Uterus (tissue), 4 donors: ENCODE measurements around the gene HERC4. TPM values are rescaled to one million over a fixed set of nuclear protein-coding genes. Genes with fewer than 3 reads are reported as not detected.

Source experiments
- DNase-seq, 2 donors: peaks; one replicate each; pipeline ENCODE4 v3.0.0-alpha.2; 2019 to 2020
- H3K27ac ChIP-seq, 2 donors: fragments of 200-600 bp; sonication (generic); 1 replicate in 1 of 2; 2 replicates in 1 of 2; pipeline ENCODE4 v1.5.1; 2016 to 2018
- H3K27me3 ChIP-seq, 2 donors: fragments of 200-600 bp; sonication (generic); one replicate each; pipeline ENCODE4 v1.5.1; 2018 to 2019; ENCODE audit warnings: control low read depth in 1 of 2
- H3K36me3 ChIP-seq, 2 donors: fragments of 200-600 bp; sonication (generic); one replicate each; pipeline ENCODE4 v1.5.1; 2019; ENCODE audit warnings: control low read depth in 1 of 2
- H3K4me1 ChIP-seq, 2 donors: fragments of 200-600 bp; sonication (generic); one replicate each; pipeline ENCODE4 v1.5.1; 2018 to 2019; ENCODE audit warnings: control low read depth in 1 of 2
- H3K4me3 ChIP-seq, 2 donors: fragments of 200-600 bp; sonication (generic); 1 replicate in 1 of 2; 2 replicates in 1 of 2; pipeline ENCODE4 v1.5.1; 2018 to 2019; ENCODE audit warnings: mild to moderate bottlenecking in 1 of 2
- H3K9me3 ChIP-seq, 2 donors: fragments of 200-600 bp; sonication (generic); one replicate each; pipeline ENCODE4 v1.5.1; 2019; ENCODE audit warnings: control low read depth in 1 of 2
- CTCF ChIP-seq, 4 experiments: fragments of 200-600 bp in 2 of 4; fragments of 450-650 bp in 2 of 4; sonication (generic) in 2 of 4; IDR thresholded peaks; one replicate each; pipeline ENCODE4 v1.5.1; 2016 to 2019; ENCODE audit warnings: antibody characterized with exemption in 4 of 4, mild to moderate bottlenecking in 2 of 4, moderate library complexity in 1 of 4
- POLR2A ChIP-seq, 2 donors: fragments of 450-650 bp; IDR thresholded peaks; one replicate each; pipeline ENCODE4 v1.6.1; 2016; ENCODE audit warnings: antibody characterized with exemption in 2 of 2, mild to moderate bottlenecking in 1 of 2, moderate library complexity in 1 of 2
- intact Hi-C: fragments of 100-400 bp; cut with DNase I; formaldehyde crosslinking; loops from one replicate; pipeline ENCODE4 v1.15.1; 2023; ENCODE audit warnings: low total_unique reads
- total RNA-seq, 4 donors: library from RNA; depleted of rRNA in 3 of 4; stranded (reverse); fragments of >200 nt in 3 of 4; gene quantifications; one replicate each; pipeline versions ENCODE4 v1.1.0 to v1.2.4, GENCODE V29; 2014 to 2023
- donor health status: DM: yes; HTN: yes; CAD: no.

The HERC4 gene
- total RNA-seq, 4 donors from 2014 or later = 31.8 to 119 (median 56.2) TPM

GRCh38 chr10:68103261-68103878, 28.3 kb upstream of the HERC4 start:
- intact Hi-C loops = no loop called here
- TF ChIP-seq POLR2A (IDR thresholded peaks at IDR 0.05) = no peak
- no peak for TF ChIP-seq CTCF (IDR thresholded peaks at IDR 0.05)
- Histone ChIP-seq H3K4me1 (no peaks in the 10 kb centered on the region), H3K4me3 (no peak overlapping the region), H3K9me3 (no peaks in the 10 kb centered on the region), H3K27ac (no peak overlapping the region), H3K36me3 (no peaks in the 10 kb centered on the region), H3K27me3 (no peaks in the 10 kb centered on the region)
- no peak for DNase-seq

GRCh38 chr10:68101066-68101465, 26.0 kb upstream of the HERC4 start:
- intact Hi-C loops = no loop called here
- no peaks in the 10 kb centered on the region for H3K4me1 ChIP-seq

GRCh38 chr10:68099736-68100135, 24.7 kb upstream of the HERC4 start:
- DNase-seq = no peak
- TF ChIP-seq CTCF (IDR thresholded peaks at IDR 0.05) = no peak
- H3K27ac ChIP-seq = no peak overlapping the region
- no peaks in the 10 kb centered on the region for H3K4me1 ChIP-seq
- H3K4me3 ChIP-seq = no peak overlapping the region
- H3K27me3 ChIP-seq = no peaks in the 10 kb centered on the region
- intact Hi-C loops = no loop called here
- no peaks in the 10 kb centered on the region for H3K9me3 ChIP-seq
- H3K36me3 ChIP-seq = no peaks in the 10 kb centered on the region

More at GRCh38 chr10:68101066-68101465, 26.0 kb upstream of the HERC4 start:
- Histone ChIP-seq H3K27ac (no peak overlapping the region), H3K9me3 (no peaks in the 10 kb centered on the region), H3K36me3 (no peaks in the 10 kb centered on the region), H3K4me3 (no peak overlapping the region), H3K27me3 (no peaks in the 10 kb centered on the region)
- DNase-seq = no peak
- TF ChIP-seq POLR2A (IDR thresholded peaks at IDR 0.05) (no peak), CTCF (IDR thresholded peaks at IDR 0.05) (no peak)

GRCh38 chr10:68096913-68097516, 21.9 kb upstream of the HERC4 start:
- no peak for TF ChIP-seq POLR2A (IDR thresholded peaks at IDR 0.05)
- no peak for TF ChIP-seq CTCF (IDR thresholded peaks at IDR 0.05)
- Histone ChIP-seq H3K27me3 (no peaks in the 10 kb centered on the region), H3K36me3 (no peaks in the 10 kb centered on the region), H3K4me3 (no peak overlapping the region), H3K4me1 (no peaks in the 10 kb centered on the region), H3K9me3 (no peaks in the 10 kb centered on the region), H3K27ac (no peak overlapping the region)
- no peak for DNase-seq
- intact Hi-C loops = no loop called here

- Histone ChIP-seq H3K27ac (no peak overlapping the region), H3K4me1 (no peaks in the 10 kb centered on the region), H3K9me3 (no peaks in the 10 kb centered on the region), H3K4me3 (no peak overlapping the region), H3K36me3 (no peaks in the 10 kb centered on the region), H3K27me3 (no peaks in the 10 kb centered on the region)
- DNase-seq = no peak
- intact Hi-C loops = no loop called here
- TF ChIP-seq POLR2A (IDR thresholded peaks at IDR 0.05) (no peak), CTCF (IDR thresholded peaks at IDR 0.05) (no peak)
Measured at GRCh38 chr10:68095153-68095552, 20.1 kb upstream of the HERC4 start.
